DND-41 (cell line): Measurements from ENCODE around the gene RPS15.

Source experiments
- ATAC-seq: fragments of 200-7000 bp; cut with Tn5 transposase; 3 replicates; pipeline ENCODE4 v1.9.1; 2021; ENCODE audit warnings: low read depth; ENCODE audit not compliant: insufficient read depth
- DNase-seq: peaks from one replicate; pipeline ENCODE4 v3.0.0-alpha.2; 2020
- H2AFZ ChIP-seq: 2 replicates; pipeline ENCODE4 v1.6.0; 2012; ENCODE audit warnings: low read depth, low read length
- H3K27ac ChIP-seq: 2 replicates; pipeline ENCODE4 v1.5.1; 2012; ENCODE audit warnings: low read length, inconsistent platforms
- H3K27me3 ChIP-seq: fragments of 200-600 bp; sonication (generic); 2 replicates; pipeline ENCODE4 v1.6.0; 2012; ENCODE audit warnings: low read length, mild to moderate bottlenecking, inconsistent platforms; ENCODE audit not compliant: insufficient read depth, poor library complexity
- H3K36me3 ChIP-seq: 2 replicates; pipeline ENCODE4 v1.5.1; 2012; ENCODE audit warnings: low read length, inconsistent platforms; ENCODE audit not compliant: insufficient read depth
- H3K4me1 ChIP-seq: 2 replicates; pipeline ENCODE4 v1.5.1; 2012; ENCODE audit warnings: mild to moderate bottlenecking, low read length; ENCODE audit not compliant: insufficient read depth
- H3K4me2 ChIP-seq: 2 replicates; pipeline ENCODE4 v1.6.0; 2012; ENCODE audit warnings: mild to moderate bottlenecking, moderate library complexity, low read length, inconsistent platforms; ENCODE audit not compliant: insufficient read depth
- H3K4me3 ChIP-seq, 2 experiments: fragments of 200-600 bp in 1 of 2; shearing (Covaris generic) in 1 of 2; 2 replicates each; pipeline ENCODE4 v1.5.1; 2012 to 2016; ENCODE audit warnings: inconsistent platforms in 2 of 2, low read length in 2 of 2, mild to moderate bottlenecking in 2 of 2, low read depth in 1 of 2, moderate library complexity in 1 of 2
- H3K79me2 ChIP-seq: 2 replicates; pipeline ENCODE4 v1.6.0; 2012; ENCODE audit warnings: low read length, inconsistent platforms; ENCODE audit not compliant: insufficient read depth
- H3K9ac ChIP-seq: 2 replicates; pipeline ENCODE4 v1.6.0; 2012; ENCODE audit warnings: low read depth, mild to moderate bottlenecking, inconsistent platforms, low read length, moderate library complexity
- H3K9me3 ChIP-seq: 2 replicates; pipeline ENCODE4 v1.5.1; 2012; ENCODE audit warnings: low read length, moderate library complexity, mild to moderate bottlenecking, inconsistent platforms; ENCODE audit not compliant: insufficient read depth, severe bottlenecking
- H4K20me1 ChIP-seq: 2 replicates; pipeline ENCODE4 v1.6.0; 2012; ENCODE audit warnings: low read length; ENCODE audit not compliant: insufficient read depth
- CTCF ChIP-seq: IDR thresholded peaks from 2 replicates; pipeline ENCODE4 v1.5.1; 2012; ENCODE audit warnings: borderline replicate concordance, low read length, moderate library complexity, mild to moderate bottlenecking; ENCODE audit not compliant: poor library complexity, severe bottlenecking; ENCODE audit errors: extremely low read depth
- EZH2 ChIP-seq: IDR thresholded peaks from 3 replicates; pipeline ENCODE4 v1.6.1; 2012; ENCODE audit warnings: borderline replicate concordance, low read depth, mild to moderate bottlenecking, moderate library complexity, low read length, inconsistent platforms; ENCODE audit not compliant: severe bottlenecking

Gene RPS15

GRCh38 chr19:1421958-1422305, 16.3 kb upstream of the RPS15 start:
- Histone ChIP-seq H3K27me3 (no peaks in the 10 kb centered on the region), H3K4me3 (no peak overlapping the region), H2AFZ (no peak overlapping the region), H3K79me2 (peaks cover 97% of the 10 kb centered on the region), H4K20me1 (peaks cover 97% of the 10 kb centered on the region), H3K4me1 (no peaks in the 10 kb centered on the region), H3K9me3 (no peaks in the 10 kb centered on the region), H3K9ac (no peak overlapping the region), H3K4me2 (no peak overlapping the region), H3K27ac (no peak overlapping the region), H3K36me3 (peaks cover 99% of the 10 kb centered on the region)
- DNase-seq (no peak), ATAC-seq (no peak; the same call in 2 of the 3 replicates)
- TF ChIP-seq EZH2 (no peak), CTCF (no peak)

GRCh38 chr19:1422360-1422759, 15.8 kb upstream of the RPS15 start:
- H3K27ac ChIP-seq: no peak overlapping the region
- no peak for TF ChIP-seq CTCF
- TF ChIP-seq EZH2: no peak
- no peaks in the 10 kb centered on the region for H3K9me3 ChIP-seq
- H3K36me3 ChIP-seq: peaks cover 99% of the 10 kb centered on the region
- H3K79me2 ChIP-seq: peaks cover 97% of the 10 kb centered on the region
- H3K4me3 ChIP-seq: no peak overlapping the region
- H3K9ac ChIP-seq: no peak overlapping the region
- ATAC-seq (no peak), DNase-seq (no peak)
- no peak overlapping the region for H2AFZ ChIP-seq
- no peaks in the 10 kb centered on the region for H3K27me3 ChIP-seq
- no peaks in the 10 kb centered on the region for H3K4me1 ChIP-seq
- peaks cover 97% of the 10 kb centered on the region for H4K20me1 ChIP-seq
- no peak overlapping the region for H3K4me2 ChIP-seq

DNA sequence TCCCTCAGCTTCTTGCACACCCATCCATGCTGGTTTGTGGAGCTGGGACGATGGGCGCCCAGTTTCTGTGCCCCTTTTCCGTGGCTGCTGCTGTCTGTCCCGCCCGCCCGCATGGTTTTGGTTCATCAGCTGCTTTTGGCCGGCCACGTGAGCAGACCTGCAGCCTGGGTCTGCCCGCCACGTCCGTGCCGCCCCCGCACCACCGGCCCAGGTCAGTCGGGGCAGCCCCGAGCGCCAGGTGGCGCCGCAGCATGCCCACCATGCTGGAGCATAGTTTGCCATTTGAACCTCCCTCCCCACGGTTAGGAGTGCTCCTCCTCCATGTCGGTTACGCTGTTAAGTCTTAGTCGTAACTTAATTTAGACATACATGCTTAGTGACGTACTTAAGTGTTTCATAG, 15.3 kb upstream of the RPS15 start:
- no peak overlapping the region for H3K27ac ChIP-seq
- DNase-seq (no peak), ATAC-seq (no peak)
- peaks cover 97% of the 10 kb centered on the region for H3K79me2 ChIP-seq
- peaks cover 99% of the 10 kb centered on the region for H3K36me3 ChIP-seq
- H3K9ac ChIP-seq: no peak overlapping the region
- H3K4me1 ChIP-seq: no peaks in the 10 kb centered on the region
- no peaks in the 10 kb centered on the region for H3K9me3 ChIP-seq
- TF ChIP-seq EZH2 (no peak), CTCF (no peak)
- no peak overlapping the region for H3K4me3 ChIP-seq
- peaks cover 96% of the 10 kb centered on the region for H4K20me1 ChIP-seq
- no peaks in the 10 kb centered on the region for H3K27me3 ChIP-seq
- no peak overlapping the region for H2AFZ ChIP-seq
- no peak overlapping the region for H3K4me2 ChIP-seq
